Ureter (tissue), 1 donor: ENCODE results near the gene PRDX2. TPM values are rescaled to one million over a fixed set of nuclear protein-coding genes. Genes with fewer than 3 reads are reported as not detected.

Source experiments
- DNase-seq: peaks from one replicate; pipeline ENCODE4 v3.0.0-alpha.2; 2020; ENCODE audit warnings: low spot score
- total RNA-seq: library from RNA; stranded (reverse); gene quantifications from one replicate; pipeline ENCODE4 v1.2.4, GENCODE V29; 2023
- donor health status: DM: yes; HTN: yes; CAD: no.

Gene PRDX2
- total RNA-seq, 1 donor from 2014 or later, result 196 TPM

DNA sequence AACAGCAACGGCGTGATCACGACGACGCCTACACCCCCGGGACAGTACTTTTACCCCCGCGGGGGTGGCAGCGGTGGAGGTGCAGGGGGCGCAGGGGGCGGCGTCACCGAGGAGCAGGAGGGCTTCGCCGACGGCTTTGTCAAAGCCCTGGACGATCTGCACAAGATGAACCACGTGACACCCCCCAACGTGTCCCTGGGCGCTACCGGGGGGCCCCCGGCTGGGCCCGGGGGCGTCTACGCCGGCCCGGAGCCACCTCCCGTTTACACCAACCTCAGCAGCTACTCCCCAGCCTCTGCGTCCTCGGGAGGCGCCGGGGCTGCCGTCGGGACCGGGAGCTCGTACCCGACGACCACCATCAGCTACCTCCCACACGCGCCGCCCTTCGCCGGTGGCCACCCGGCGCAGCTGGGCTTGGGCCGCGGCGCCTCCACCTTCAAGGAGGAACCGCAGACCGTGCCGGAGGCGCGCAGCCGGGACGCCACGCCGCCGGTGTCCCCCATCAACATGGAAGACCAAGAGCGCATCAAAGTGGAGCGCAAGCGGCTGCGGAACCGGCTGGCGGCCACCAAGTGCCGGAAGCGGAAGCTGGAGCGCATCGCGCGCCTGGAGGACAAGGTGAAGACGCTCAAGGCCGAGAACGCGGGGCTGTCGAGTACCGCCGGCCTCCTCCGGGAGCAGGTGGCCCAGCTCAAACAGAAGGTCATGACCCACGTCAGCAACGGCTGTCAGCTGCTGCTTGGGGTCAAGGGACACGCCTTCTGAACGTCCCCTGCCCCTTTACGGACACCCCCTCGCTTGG, 9.3 kb downstream of the PRDX2 start:
- DNase-seq, result peak; percentile 78

DNA sequence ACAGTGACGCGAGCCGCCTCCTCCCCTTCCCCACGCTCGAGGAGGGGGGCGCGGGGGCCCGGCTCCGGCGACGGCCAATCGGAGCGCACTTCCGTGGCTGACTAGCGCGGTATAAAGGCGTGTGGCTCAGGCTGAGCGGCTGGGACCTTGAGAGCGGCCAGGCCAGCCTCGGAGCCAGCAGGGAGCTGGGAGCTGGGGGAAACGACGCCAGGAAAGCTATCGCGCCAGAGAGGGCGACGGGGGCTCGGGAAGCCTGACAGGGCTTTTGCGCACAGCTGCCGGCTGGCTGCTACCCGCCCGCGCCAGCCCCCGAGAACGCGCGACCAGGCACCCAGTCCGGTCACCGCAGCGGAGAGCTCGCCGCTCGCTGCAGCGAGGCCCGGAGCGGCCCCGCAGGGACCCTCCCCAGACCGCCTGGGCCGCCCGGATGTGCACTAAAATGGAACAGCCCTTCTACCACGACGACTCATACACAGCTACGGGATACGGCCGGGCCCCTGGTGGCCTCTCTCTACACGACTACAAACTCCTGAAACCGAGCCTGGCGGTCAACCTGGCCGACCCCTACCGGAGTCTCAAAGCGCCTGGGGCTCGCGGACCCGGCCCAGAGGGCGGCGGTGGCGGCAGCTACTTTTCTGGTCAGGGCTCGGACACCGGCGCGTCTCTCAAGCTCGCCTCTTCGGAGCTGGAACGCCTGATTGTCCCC, 10.1 kb downstream of the PRDX2 start, which contains the start of gene JUNB:
JUNB (plus strand) TSS at position 142 of the 706 bp plus-strand sequence; CDS start at position 428, 286 bp downstream.
- peak; percentile 99 for DNase-seq

DNA sequence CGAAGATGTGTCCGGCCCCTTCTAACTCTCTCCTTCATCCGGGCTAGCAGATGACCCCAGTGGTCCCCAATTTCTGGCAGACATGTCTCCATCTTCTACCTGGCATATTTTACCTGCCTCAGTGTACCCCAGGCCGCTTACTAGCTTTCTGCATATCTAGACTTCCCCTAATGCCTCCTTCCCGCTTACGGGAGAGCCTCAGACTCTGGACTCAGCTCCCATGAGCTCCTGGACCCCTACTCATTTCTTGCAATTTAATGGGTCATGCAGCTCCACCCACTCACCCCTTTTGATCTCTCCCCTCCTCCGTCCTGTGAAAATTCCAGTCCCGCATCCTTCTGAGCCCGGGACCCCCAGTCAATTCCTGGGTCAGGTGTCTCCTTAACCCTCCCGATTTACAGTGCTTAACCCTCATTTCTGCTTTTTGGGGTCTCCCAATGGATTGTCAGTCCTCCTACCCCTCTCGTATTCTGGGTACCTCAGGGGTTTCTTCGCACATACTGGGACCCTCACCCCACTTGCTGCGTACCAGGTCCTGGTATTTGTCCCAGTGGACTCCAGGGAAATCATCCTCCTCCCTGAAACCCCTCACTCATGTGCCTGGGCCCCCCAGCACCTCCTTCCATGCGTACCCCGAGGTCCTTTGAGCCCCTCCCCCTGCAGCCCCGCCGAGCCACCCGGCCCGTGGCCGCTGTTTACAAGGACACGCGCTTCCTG, 10.8 kb downstream of the PRDX2 start:
- DNase-seq, result peak; percentile 55

DNA sequence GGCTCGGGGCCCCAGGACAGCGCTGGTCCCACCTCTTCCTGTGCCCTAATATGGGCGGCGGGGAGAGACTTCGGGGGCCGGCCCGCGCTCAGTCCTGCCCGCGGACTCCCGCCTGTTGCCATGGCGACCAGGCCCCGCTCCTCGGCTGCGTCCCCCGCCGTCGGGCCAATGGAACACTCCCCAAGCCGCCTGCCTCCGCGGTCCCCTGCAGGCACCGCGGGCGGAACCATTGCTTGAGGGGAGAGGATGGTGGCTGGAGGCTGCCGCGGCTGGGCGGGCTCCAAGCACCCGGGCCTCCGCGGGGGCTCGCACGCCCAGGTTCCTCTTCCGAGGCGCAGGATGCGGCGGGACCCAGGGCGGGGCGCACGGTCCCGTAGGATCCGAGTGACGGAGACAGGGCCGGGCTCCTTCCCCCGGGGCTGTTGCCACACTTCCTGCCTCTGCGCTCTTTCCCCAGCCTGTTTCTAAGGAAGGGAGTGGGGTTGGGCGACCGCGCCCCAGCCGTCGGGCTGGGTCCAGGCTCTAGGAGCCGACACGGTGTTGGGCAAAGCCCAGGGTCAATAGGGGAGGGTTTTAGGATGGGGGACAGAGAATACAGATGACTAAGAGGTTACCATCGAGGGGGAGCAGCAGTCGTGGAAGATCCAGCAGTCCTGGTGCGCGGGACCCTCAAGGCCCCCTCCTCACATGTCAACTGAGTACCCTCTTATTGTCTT, 11.5 kb downstream of the PRDX2 start:
- peak; percentile 97 for DNase-seq

DNA sequence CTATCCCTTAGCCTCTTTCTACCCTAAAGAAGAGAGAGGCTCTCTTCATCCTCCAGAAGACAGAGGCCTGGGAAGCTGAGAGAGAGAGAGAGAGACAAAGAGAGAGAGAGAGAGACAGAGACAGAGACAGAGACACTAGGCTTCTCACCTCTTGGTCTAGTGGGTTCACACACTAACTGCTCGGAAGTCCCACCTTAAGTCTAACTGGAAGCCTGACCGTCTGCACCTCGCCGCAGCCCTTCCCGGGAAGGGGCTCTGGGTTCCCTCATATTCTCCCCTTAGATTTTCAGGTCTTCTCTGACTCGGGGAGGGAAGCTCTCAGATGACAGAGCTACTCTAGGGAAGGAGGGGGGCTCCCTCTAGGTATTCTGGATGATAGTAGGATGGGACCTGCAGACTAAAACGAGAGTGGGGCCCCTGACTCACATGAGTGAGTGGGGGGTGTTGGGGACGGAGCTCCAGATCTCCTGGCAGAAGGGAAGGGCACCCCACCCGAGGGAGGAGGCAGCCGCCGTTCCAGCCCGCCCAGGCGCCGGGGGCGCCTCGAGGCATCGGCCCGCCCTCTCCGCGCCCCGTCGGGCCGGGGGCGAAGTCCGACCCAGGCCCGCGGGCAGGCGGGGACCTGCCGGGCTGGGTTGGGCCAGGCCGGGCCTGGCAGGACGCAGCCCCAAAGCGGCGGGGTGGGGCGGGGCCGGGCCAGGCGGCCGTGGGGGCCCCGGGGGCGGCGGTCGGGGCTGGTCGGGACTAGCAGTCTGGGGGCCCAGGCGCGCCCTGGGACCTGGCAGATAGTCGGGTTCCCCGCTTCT, 12.3 kb downstream of the PRDX2 start:
- DNase-seq, result no peak

DNA sequence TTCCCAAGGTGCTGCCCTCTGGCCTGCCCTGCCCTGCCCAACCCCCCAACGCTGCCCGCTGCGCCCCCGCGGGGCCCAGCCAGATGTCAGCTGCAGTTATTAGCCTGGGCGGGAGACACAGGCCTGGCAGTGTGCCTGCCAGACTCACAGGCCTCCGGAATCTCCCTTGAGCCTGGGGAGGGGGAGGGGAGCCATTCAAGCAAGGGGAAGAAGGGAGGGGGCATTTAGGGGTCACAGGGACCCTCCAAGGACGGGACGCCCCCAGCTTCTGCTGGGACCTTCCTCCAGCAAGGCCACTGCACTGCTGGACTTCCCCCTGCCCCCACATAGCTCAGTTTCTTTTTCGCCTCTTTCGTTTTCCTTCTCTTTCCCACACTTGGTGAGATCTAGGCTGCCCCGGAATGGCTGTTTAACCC, 12.9 kb downstream of the PRDX2 start:
- peak; percentile 80 for DNase-seq

DNA sequence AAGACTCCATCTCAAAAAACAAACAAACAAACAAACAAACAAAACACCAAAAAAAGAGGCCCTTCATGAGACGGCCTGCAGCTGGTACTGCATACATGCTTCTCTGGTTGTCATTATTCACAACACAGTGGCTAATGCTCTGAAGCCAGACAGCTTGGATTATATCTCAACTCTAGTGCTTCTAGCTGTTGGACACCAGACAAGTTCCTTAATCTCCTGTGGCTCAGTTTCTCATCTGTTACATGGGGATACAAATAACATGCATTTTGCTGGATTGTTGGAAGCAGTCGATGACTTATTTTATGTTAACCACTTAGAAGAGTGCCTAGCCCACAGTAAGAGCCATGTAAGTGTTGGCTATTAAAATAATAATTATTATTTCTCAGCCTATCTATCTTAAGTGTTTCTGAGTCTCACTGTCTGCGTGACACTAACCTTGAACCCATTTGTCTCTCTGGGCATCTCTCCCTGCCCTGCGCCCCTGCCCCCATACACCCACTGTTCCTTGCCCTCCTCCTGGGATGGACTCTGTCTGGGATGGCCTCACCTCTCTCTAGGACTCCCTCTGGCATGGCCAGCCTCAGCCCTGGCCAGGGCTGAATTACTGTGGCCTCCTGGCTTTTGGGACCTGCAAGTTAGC, 13.4 kb downstream of the PRDX2 start:
- no peak for DNase-seq

DNA sequence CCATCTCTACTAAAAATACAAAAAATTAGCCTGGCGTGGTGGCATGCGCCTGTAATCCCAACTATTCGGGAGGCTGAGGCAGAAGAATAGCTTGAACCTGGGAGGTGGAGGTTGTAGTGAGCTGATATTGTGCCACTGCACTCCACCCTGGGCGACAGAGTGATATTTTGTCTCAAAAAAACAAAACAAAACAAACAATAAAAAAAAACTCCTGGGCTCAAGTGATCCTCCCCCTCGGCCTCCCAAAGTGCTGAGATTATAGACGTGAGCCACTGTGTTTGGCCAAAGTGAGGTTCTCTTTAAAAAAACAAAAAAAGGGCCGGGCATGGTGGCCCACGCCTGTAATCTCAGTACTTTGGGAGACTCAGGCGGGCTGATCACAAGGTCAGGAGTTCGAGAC, 14.1 kb downstream of the PRDX2 start:
- no peak for DNase-seq

DNA sequence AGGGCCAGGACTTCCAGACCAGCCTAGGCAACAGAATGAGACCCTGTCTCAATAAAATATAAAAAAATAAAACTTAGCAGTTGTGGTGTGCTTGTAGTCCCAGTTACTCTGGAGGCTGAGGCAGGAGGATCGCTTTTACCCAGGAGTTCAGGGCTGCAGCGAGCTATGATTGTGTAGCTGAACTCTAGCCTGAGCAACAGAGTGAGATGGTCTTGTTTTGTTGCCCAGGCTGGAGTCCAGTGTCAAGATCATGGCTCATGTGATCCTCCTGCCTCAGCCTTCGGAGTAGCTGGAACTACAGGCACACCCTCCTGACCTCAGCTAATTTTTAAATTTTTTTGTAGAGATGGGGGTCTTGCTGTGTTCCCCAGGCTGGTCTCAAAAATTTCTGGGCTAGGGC, 14.6 kb downstream of the PRDX2 start:
- no peak for DNase-seq

DNA sequence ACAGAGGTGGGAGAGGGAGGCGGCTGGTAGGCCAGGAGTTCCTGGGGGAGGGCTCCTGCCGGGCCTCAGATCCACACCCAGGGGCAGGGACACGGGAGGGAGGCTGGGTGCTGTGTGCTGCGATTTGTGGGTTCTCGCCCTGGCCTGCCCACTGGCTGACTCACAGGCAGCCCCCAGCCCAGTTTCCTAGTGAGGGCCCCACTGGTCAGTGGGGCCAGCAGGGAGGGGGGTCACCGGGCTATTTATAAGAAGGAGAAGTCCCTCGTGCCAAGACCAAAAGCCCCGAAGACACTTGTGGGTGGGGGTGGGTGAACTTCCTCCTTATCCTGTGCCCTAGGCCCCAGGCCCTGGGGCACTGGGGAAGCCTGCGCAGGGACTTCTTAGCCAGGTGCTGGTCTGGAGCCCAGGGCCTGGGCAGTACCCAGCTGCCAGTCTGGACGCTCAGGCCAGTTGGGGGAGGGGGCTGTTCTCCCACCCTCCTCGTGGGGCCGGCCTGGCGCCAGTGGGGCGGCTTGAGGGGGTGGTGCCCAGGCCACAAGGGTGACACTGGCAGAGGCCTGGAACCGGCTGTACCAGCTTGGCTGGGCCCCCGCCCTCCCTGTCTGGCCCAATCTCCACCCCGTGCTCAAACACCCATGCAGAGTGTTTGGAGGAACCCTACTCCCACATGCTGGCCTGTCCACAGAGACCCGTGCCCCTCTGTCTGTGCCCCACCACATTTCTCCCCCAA, 15.3 kb downstream of the PRDX2 start:
- peak; percentile 85 for DNase-seq

DNA sequence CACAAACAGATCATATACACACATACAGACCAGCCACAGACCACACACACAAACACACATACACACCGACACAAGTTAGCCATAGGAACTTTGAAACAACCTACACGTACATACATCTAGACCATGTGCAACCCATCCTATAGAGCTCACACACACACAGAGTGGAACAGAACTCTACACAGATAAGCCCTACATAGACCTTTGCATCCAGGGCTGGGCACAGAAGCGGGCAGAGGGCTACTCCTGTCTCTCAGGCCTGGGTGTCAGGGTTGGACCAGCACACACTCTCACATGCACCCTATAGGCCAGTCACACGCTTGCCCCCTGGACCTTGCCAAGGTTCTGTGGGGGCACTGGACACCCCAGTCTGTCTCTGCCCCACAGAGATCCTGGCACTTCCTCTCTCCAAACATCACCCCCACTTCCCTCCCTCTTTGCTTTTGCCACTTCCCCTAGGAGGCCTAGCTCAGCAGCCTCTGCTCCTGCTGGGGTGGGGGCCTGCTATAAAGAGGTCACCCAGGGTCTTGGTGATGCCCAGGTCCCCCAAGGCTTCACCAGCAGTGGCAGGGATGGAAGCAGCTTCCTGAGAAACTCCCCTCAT, 16.1 kb downstream of the PRDX2 start:
- DNase-seq, result no peak

DNA sequence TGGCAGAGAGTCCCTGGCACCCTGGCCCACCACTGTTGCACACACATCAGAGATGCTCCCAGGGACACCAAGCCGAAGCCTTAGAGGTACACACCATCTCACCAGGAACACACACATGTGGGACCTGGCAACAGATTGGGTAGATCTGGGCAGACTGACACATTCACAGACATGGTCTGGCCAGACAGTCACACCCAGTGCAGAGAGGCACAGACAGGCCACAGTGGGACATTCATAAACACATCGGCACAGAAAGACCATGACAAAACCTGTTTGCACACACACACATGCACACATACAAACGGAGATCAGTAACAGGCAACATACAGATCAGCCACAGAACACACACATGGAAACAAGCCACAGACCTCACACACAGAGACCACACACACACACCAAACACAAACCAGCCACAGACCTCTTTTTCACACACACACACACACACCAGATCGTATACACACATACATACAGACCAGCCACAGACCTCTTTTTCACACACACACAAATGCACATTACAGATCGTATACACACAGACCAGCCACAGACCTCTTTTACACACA, 16.6 kb downstream of the PRDX2 start:
- DNase-seq, result no peak

DNA sequence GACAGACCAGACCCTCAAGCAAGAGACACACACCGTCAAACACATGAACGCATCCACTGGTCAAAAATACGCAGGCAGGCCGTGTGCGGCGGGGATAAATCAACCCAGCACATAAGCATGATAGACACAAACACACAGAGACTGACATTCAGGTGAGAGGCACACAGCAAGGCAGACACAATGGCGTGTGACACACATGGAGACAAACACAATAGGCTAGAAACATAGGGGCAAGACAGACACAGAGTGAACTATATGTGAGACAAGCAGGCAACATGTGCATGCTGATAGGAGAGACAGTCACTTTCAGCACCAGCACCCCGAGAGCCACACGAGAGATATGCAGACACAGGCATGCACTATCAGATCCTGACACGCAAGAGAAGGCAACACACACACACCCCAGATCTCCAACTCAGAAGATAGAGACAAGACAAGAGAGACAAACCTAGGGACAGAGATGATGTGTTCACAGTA, 17.2 kb downstream of the PRDX2 start:
- no peak for DNase-seq

DNA sequence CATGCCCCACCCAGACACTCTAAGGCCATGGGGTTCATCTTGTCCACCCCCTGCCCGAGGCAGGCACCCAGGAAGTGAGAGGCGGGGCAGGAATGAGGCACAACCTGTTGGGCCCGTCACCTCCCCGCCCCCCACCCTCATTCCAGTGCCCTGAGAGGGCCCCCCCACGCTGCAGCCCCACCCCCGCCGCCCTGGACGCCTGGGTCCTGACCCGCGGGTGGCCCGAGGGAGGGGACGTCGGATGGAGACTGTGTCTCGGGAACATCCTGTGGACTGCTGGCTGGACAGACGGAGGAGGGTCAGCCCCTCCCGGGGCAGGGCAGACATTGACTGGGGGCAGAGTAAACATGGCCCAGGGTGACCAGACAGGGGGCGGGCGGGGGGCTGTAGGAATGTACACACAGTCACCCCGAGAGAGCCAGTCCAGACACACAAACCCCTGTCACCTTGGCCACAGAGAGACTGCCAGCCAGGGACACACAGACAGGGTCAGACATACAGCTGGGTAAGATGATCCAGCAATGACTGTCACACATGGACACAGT, 17.7 kb downstream of the PRDX2 start:
- DNase-seq, result peak; percentile 79

DNA sequence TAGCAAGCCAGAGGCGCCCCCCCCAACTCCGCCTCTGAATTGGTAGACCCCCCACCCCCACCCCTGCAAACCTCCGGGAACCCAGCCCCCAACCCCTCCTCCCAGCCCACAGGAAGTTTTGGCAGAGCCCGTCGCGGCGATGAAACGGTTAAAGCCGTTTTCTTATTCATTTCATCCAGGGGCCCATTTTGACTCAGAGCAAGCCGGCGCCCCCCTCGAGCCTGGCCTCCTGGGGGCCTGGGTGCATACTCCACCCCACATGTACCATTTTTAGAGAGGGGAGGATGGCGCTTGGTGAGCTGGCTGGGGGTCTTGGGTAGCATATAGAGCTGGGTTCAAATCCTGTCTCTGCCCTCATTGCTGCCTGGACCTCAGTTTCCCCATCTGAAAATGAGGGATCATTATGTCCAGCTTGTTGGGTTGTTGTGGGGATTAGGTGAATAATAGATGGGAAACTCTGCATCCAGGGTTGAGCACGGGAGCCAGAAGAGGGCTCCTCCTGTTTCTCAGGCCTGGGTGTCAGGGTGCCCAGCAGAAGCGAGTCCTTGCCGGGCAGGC, 18.2 kb downstream of the PRDX2 start:
- DNase-seq, result no peak

DNA sequence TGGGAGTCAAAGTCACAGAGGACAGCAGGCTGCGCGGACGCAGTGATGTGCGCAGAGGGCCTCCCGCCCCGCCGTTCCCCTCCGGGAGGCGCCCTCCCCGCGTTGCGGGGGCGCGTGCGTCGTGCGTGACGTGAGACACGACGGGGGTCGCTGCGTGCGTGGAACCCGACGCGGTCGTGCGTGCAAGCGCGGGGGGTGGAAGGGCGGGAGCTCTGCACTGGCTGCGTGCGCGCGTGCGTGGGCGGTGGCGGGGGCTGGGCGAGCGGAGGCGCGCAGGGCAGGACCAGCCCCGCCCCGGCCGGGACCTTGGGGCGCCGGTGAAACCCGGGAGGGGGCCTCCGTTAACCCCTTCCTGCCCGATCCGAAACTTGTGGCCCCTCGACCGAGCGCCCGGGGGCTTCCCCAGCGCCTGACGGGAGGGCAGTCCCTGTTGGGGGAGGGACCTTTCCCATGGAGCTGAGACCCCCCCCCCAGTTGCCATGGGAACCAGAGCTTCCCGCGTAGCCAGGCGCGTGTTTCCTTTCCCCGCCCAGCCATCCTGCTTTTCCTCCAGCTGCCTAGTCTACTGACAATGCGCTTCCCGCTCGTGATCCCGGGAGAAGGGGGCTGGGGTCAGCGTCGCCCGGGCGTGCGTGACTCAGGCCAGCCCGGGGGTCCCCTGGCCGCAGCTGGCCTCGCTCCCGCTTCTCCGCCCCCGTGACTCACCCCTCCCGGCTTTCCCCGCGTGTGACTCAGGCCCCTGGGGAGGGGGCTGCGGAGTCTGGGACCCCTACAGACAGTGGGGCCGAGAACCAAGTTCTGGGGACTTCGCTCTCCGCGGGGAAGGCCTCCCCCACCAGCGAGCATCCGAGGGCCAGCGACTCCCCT, 18.9 kb downstream of the PRDX2 start:
- DNase-seq, result peak; percentile 86

DNA sequence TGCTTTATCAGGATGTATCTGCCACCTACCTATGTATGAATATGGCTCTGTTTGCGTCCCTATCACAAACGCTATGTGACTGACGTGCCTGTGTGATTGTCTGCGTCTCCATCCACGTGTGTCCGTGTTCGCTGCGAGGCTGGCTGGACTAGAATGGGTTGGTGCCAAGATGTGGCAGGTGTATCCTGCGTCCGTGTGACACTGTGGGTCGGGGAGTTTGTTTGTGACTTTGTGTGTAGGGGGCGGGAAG, 19.5 kb downstream of the PRDX2 start:
- peak; percentile 73 for DNase-seq
